Skin epidermis (tissue), 12 donors: Measurements from ENCODE around the gene USP7.
"Not testable (repeated sequence)": the region's sequence is repeated elsewhere in the genome, so short reads cannot be mapped to it uniquely, and the experiment has no call there.

Experiments
- H3K27ac ChIP-seq, 21 experiments: fragments of 200-600 bp; sonication (generic) in 11 of 21; one replicate each; pipeline ENCODE4 v1.5.0; 2020; ENCODE audit warnings: mild to moderate bottlenecking in 3 of 21, inconsistent platforms in 2 of 21, moderate library complexity in 2 of 21
- H3K4me3 ChIP-seq, 7 experiments: fragments of 200-600 bp; sonication (generic) in 2 of 7; one replicate each; pipeline ENCODE4 v1.5.0; 2020; ENCODE audit warnings: inconsistent platforms in 2 of 7, mild to moderate bottlenecking in 2 of 7, moderate library complexity in 1 of 7

USP7 gene

GRCh38 chr16:8934601-8935000 is 29.1 kb downstream of the USP7 start:
- Histone ChIP-seq H3K27ac (no peak overlapping the region), H3K4me3 (no peak overlapping the region)

- Histone ChIP-seq H3K4me3 (no peak overlapping the region), H3K27ac (no peak overlapping the region)
These were observed 31.8 kb downstream of the USP7 start for GRCh38 chr16:8931859-8932258.

GRCh38 chr16:8929086-8929748 is 34.5 kb downstream of the USP7 start:
- Histone ChIP-seq H3K27ac (no peak overlapping the region), H3K4me3 (no peak overlapping the region)

- Histone ChIP-seq H3K4me3 (no peak overlapping the region), H3K27ac (no peak overlapping the region)
These were observed 35.2 kb downstream of the USP7 start for GRCh38 chr16:8928467-8928957.

- H3K4me3 ChIP-seq = no peak overlapping the region
- H3K27ac ChIP-seq = no peak overlapping the region
These were observed 36.9 kb downstream of the USP7 start for GRCh38 chr16:8926827-8927226.

- Histone ChIP-seq H3K27ac (no peak overlapping the region), H3K4me3 (no peak overlapping the region)
These were observed 38.3 kb downstream of the USP7 start for GRCh38 chr16:8925455-8925854.

- Histone ChIP-seq H3K4me3 (no peak overlapping the region), H3K27ac (no peak overlapping the region)
These were observed 39.5 kb downstream of the USP7 start for GRCh38 chr16:8924214-8924613.

- H3K27ac ChIP-seq = no peak overlapping the region
- no peak overlapping the region for H3K4me3 ChIP-seq
These were observed 40.5 kb downstream of the USP7 start for GRCh38 chr16:8923199-8923598.

- Histone ChIP-seq H3K27ac (no peak overlapping the region), H3K4me3 (no peak overlapping the region)
These were observed 42.2 kb downstream of the USP7 start for GRCh38 chr16:8921347-8921984.

- no peak overlapping the region for H3K4me3 ChIP-seq
- H3K27ac ChIP-seq = no peak overlapping the region
These were observed 42.9 kb downstream of the USP7 start for GRCh38 chr16:8920645-8921346.

- H3K27ac ChIP-seq = no peak overlapping the region
- H3K4me3 ChIP-seq = no peak overlapping the region
These were observed 43.7 kb downstream of the USP7 start for GRCh38 chr16:8919934-8920462.

GRCh38 chr16:8919089-8919933 is 44.4 kb downstream of the USP7 start:
- H3K27ac ChIP-seq = no peak overlapping the region
- H3K4me3 ChIP-seq = no peak overlapping the region

GRCh38 chr16:8917336-8917735 is 46.4 kb downstream of the USP7 start:
- H3K27ac ChIP-seq, H3K4me3 ChIP-seq: not testable (repeated sequence)

GRCh38 chr16:8916541-8917225 is 47.0 kb downstream of the USP7 start:
- Histone ChIP-seq H3K4me3 (no peak overlapping the region), H3K27ac (no peak overlapping the region)

- no peak overlapping the region for H3K4me3 ChIP-seq
- no peak overlapping the region for H3K27ac ChIP-seq
These were observed 47.9 kb downstream of the USP7 start for GRCh38 chr16:8915722-8916301.

- H3K27ac ChIP-seq = no peak overlapping the region
- no peak overlapping the region for H3K4me3 ChIP-seq
These were observed 49.6 kb downstream of the USP7 start for GRCh38 chr16:8914098-8914497.

GRCh38 chr16:8912793-8913192 is 50.9 kb downstream of the USP7 start:
- no peak overlapping the region for H3K27ac ChIP-seq
- H3K4me3 ChIP-seq = no peak overlapping the region

GRCh38 chr16:8910811-8911210 is 52.9 kb downstream of the USP7 start:
- Histone ChIP-seq H3K27ac (no peak overlapping the region), H3K4me3 (no peak overlapping the region)
